ENCODE results near the gene TRRAP.

Gene TRRAP

DNA sequence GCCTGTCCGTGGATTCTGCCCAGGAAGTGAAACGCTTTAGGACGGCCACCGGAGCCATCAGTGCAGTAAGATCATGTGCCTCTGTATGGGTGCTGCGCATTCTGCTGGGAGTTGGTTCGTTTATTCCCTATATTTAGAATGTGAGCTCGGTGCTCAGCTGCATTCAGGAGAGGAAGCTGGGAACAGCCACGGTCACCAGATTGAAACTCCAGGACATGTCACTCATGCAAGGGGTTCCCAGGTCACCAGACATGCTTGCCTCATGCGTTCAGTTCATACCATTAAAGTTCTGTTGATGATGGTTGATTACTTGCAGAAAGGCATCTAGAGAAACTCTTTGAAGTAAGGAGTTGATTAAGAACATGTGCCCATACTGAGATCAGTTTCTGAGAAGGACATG lies 78.1 kb downstream of the TRRAP start:
- DNase-seq, result no peak

DNA sequence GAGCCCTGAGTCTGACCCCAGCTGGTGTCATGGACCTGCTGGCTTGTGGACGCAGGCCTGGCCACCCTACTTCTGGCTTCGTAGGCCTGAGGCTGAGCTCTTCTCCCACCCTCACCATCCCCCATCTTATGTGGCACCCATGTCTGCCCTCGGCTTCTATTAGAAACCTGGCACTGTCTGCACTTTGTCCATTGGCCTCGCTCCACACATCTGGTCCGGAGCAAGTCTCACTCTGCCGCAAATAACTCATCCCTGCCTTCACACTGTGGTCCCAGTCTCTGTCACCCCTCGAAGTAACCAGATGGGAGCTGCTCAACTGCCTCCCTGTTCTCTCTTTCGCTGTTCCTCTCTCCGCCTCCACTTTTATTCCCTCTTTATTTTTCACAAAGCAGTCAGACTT lies 78.6 kb downstream of the TRRAP start:
- DNase-seq, result no peak

DNA sequence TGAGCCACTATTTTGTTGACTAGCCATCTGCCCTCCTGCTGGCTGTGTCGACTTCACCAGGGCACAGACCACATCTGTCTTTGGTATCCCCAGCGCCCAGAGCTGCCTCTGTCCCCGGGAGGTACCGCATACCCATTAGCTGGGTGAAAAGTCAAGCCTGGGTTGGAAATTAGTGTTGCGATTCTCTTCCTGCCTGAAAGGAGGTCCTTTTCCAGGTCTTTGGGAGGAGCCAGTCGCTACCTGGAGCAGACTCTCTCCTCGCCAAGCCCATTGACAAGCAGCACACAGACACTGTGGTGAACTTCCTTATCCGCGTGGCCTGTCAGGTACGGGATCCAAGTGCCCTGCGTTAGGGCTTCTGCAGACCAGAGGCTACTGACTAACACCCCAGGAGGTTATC lies 79.4 kb downstream of the TRRAP start:
- DNase-seq, result no peak

DNA sequence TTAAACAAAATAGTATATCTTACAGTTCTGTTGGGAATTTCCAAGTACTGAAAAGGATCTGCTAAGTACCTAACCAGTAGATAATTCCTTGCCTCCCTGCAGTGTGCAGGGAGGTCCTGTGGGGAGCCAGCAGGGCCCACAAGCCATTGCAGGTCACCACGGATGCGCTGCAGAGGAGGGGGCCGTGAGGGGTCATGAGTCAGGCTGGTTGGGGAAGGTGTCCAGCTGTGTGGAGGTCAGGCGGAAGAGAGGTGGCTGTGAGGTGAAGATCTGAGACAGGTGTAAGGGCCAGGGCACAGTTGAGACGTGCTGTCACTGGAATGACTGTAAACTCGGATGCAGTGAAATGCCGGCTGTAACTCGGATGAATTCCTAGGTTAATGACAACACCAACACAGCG lies 80.6 kb downstream of the TRRAP start:
- no peak for DNase-seq

DNA sequence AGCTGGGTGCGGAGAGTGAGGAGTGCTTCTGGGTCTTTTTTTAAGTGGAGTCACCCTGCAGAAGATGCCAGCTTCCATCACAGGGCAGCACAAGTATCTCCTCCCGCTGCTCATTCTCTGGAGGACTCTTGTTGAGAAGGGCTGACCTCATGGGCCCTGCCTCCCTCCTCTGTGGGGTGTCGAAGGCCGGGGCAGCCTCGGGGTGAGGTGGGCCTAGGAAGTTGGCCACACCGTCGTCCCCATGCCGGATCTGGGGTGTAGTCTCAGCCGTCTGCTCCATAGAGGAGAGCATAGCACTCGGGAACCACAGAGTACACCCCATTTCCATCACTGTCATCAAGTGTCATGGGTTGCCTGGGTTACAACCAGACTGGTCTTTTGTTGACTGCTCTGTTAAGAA lies 85.0 kb downstream of the TRRAP start:
- no peak for DNase-seq

DNA sequence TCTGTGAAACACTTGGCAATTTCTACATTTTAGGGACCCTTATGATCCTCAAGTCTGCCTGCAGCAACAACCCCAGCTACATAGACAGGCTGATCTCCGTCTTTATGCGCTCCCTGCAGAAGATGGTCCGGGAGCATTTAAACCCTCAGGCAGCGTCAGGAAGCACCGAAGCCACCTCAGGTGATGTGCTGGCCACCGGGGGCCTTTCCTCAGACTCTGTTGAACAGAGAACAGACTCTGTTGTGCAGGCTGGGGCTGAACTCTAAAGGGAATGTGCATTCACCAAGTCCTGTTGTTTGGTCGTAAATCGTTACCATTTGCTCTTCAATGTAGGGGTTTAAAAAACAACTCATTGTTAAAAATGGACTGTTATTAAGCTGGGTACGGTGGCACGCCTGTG lies 86.3 kb downstream of the TRRAP start:
- DNase-seq, result no peak

DNA sequence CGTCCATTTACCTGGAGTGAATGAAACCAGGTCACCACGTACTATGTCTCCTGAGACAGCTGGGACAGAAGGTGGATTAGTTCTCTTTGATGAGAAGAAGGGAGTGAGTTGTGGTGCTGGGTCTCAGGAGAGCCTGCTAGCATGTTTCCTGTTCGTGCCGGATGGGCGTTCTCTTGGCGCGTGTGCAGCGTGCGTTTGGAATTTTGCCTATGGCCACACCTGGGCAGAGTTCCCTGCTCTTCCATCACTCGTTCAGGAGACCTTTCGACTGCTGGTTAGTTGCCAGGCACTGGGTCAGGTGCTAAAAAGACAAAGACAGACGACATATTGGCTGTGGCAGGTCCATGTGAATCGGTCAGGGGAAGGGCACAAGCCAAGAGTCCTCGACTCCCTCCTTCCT lies 90.3 kb downstream of the TRRAP start:
- no peak for DNase-seq

DNA sequence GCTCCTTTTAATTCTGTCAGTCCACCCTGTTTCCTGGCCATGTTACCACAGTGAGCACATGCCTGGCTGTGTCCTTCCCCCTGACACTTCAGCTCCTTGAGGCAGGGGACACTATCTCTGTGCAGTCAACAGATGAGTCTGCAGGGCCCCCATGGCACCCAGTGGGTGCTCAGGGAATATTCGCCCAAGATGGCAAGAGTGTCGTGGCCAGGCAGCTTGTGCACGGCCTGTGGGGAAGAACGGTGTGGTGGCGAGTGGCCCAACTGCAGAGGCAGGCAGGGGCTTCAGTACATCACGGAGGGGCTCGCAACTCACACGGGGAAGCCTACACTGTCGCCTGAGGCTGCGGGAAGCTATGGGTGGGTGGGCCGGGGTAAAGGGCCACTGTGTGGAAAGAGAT lies 91.1 kb downstream of the TRRAP start:
- no peak for DNase-seq

DNA sequence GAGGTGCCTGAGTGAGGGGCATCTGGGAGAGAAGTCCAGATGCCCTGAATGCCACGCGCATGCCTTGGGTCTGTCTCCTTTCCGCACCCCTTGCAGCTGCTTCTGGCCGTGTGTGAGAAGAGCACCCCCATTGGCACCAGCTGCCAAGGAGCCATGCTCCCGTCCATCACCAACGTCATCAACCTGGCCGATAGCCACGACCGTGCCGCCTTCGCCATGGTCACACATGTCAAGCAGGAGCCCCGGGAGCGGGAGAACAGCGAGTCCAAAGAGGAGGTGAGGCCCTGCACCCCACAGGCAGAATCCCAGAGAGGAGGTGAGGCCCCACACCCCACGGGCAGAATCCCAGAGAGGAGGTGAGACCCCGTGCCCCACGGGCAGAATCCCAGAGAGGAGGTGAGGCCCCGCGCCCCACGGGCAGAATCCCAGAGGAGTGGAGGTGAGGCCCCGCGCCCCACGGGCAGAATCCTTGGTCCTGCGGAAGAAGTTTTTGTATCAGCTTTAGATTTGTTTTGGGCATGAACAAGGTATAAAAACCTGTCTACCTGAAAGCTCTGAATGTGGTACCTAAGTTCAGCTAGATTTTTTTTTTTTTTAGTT lies 91.8 kb downstream of the TRRAP start:
- DNase-seq, result no peak

DNA sequence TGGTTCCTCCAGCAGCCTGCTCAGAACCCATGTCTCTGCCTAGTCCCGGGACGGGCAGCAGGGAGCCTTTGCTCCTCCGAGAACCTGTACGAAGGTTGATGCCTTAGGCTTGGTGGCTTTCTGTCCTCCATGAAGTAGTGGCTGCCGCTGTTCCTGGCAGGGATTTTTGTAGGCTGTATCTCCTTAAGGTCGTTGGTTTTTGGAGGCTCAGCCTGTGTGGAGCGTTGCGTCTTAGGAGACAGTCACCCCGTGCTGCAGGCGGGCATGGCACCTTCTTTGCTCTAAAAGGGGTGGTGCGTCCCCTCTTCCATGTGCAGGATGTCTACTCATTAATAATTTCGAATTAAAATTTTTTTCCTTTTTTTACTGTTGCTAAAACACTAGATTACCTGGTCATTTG lies 92.5 kb downstream of the TRRAP start:
- DNase-seq, result no peak

DNA sequence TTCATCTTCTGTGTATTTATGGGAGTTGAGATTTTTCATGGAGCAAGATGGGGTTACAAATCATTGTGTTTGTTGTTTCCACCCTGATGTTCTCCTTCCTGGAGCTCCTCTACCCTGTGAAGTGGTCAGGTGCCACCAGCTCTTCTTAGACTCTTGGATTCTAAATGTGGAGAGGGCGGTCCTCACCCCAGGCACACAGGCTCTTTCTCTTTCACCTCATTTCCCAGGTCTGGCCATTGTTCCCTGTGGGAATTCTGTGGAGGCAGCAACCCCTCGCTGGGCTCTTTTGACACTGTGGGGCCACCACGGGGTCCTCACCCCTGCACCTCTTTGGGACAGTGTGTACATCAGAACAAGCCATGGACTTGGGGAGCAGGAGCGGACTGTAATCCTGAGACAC lies 95.9 kb downstream of the TRRAP start:
- DNase-seq, result no peak

DNA sequence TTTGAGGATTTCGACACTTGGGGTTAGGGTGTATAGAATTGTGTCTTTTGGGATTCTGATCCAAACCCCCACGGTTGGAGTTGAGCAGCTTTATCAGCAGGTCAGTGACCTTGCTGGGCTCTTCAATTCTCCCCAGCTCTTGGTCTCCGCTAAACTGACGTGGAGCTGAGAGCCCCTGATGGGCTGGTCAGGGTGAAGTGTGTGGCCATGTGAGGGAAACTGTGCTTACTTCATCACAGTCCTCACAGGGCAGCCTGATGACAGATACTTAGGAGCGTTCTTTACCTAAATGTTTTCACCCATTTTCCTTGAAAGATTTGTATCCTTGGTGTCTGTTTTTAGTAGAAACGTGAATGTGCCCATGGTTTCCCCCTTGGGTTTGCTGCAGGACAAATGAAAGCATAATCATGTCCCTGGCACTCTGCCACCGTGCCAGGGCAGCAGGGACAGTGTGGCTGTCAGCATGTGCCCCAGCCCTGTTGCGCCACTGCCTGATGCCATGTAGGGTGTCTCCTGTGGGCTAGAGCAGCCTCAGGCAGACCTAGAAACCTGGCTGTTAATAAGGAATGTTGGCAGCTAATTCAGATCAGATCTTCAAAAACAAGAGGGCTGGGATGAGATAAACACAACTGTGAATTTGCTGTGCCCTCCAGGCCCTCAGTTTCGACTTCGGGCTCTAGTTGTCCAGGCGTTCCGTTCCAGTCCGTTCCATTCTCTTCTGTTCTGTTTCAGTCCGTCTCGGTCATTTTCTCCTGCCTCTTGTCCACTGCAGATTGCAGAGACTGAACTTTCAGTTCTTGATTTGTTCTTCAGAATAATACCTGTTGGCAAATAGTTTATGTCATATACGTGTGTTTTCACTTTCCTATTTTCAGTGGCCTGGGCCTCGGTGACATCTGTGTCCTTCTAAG lies 96.8 kb downstream of the TRRAP start:
- DNase-seq, result no peak

DNA sequence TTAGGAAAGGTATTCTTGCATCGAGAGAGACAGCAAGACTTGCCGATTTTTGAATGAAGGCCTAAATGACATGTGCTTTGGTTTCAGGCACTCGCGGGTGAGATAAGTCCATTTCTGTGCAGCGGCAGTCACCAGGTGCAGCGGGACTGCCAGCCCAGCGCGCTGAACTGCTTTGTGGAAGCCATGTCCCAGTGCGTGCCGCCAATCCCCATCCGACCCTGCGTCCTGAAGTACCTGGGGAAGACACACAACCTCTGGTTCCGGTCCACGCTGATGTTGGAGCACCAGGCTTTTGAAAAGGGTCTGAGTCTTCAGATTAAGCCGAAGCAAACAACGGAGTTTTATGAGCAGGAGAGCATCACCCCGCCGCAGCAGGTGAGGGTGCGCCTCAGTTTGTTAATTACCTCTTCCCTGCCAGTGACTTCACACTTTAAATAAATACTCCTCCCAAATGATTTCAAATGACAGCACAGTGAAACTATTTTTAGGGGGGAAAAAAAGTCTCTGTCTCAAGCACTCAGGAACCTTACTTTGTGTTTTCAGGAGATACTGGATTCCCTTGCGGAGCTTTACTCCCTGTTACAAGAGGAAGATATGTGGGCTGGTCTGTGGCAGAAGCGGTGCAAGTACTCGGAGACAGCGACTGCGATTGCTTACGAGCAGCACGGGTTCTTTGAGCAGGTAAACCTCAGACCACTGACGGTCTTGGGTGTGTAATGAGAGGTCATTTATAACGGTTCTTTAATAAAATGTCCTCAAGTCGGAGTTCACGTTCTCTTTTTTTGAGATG lies 98.3 kb downstream of the TRRAP start:
- DNase-seq, result no peak

DNA sequence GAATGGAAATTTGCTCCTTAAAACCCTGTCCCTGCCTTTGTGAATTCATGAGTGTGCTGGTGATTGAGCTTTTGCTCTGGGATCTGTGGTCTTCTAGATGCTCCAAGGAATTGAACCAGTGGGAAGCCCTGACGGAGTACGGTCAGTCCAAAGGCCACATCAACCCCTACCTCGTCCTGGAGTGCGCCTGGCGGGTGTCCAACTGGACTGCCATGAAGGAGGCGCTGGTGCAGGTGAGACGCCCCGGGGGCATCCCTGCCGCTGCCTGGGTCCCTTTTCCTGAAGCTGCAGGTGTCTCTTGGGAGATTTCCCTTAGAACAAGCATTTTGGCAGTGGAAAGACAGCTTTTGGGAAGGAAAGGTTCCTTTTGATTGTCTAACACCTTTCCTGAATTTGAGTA lies 100.3 kb downstream of the TRRAP start:
- DNase-seq, result no peak

DNA sequence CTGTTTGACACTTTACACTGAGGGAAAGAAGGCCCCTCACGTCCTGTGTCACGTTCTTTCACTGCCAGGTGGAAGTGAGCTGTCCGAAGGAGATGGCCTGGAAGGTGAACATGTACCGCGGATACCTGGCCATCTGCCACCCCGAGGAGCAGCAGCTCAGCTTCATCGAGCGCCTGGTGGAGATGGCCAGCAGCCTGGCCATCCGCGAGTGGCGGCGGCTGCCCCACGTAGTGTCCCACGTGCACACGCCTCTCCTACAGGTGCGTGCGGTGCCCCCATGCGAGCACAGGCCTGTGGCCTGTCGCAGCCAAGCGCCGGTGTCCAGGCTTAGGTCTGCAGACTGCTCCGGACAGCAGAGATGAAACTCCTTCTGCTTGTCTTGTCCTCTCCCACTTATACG lies 103.4 kb downstream of the TRRAP start:
- no peak for DNase-seq

DNA sequence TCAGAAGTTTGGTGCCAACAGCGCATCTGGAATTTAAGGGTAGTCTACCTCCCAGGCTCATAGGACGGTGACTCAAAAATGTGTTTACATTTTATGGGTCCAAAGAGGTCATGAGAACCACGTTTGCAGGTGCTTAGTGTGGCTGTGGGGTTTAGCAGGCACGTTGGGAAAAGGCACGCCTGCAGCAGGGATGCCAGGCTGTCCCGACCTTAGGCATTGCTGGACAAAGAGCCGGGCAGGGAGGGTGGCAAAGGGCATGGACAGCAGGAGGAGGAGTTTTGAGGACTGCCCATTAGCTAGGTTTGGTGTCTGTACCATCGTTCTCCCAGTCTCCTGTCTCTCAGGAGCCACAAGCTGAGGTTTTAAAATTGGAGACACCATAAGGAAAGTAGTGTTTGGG lies 104.4 kb downstream of the TRRAP start:
- no peak for DNase-seq

DNA sequence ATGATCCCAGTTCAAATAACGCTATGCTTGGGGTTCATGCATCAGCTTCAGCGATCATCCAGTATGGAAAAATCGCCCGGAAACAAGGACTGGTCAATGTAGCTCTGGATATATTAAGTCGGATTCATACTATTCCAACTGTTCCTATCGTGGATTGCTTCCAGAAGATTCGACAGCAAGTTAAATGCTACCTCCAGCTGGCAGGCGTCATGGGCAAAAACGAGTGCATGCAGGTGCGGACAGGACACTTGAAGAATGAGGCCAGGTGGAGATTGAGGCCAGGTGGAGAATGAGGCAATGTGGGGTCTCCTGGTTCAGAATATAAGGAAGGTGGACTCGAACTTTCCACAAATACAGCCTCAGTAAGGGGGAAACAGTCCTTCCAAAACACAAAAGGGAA lies 105.8 kb downstream of the TRRAP start:
- DNase-seq, result no peak

DNA sequence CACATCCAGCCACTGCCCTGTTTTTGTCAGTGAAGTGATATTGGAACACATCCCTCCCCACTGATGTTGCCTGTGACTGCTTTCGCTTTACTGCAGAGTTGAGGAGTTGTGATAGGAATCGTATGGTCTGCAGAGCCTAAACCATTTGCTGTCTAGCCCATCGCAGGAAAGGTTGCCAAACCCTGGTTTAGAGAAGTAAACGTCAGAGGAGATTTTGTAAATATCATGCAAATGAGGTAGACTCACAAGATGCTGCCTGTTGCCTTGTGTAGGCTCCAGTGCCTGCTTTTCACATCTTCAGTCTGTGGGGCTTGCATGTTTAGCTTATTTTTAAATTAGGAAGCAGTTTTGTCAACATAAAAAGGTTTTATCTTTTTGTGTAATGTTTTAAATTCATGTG lies 107.1 kb downstream of the TRRAP start:
- no peak for DNase-seq

DNA sequence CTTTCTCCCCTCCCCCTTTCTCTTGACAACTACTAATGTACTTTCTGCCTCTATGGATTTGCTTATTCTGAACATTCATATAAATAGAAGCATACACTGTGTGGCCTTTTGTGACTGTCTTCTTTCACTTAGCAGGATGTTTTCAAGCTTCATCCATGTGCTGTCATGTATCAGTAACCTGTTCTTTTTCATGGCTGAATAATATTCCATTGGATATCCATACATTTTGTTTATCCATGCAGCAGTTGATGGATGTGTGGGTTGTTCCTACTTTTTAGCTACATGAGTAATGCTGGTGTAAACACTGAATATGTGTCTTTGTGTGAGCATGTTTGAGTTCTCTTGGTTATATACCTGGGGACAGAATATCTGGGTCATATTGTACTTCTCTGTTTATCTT lies 107.6 kb downstream of the TRRAP start:
- no peak for DNase-seq

DNA sequence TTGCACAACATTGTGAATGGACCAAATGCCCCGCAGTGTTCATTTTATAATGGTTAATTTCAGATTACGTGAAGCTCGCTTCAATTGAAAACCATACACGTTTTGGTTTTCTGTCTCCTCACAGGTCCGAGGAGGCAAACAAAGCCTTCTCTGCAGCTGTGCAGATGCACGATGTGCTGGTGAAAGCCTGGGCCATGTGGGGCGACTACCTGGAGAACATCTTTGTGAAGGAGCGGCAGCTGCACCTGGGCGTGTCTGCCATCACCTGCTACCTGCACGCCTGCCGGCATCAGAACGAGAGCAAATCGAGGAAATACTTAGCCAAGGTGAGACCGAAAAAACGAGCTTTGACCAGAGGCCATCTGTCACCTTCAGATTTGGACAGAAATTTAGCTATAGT lies 110.3 kb downstream of the TRRAP start:
- DNase-seq, result no peak

DNA sequence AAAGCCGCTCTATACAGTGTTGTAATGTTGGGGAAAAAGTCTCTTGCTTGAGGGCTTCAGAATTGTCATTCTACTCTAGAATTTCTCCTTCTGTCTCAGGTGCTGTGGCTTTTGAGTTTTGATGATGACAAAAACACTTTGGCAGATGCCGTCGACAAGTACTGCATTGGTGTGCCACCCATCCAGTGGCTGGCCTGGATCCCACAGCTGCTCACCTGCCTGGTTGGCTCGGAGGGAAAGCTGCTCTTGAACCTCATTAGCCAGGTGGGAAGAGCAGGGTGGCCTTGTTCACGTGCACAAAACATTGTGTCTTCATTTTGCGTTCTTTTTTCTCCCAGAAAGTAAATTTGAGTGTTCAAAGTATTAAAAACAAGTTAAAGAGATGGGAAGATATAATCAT lies 112.0 kb downstream of the TRRAP start:
- no peak for DNase-seq

DNA sequence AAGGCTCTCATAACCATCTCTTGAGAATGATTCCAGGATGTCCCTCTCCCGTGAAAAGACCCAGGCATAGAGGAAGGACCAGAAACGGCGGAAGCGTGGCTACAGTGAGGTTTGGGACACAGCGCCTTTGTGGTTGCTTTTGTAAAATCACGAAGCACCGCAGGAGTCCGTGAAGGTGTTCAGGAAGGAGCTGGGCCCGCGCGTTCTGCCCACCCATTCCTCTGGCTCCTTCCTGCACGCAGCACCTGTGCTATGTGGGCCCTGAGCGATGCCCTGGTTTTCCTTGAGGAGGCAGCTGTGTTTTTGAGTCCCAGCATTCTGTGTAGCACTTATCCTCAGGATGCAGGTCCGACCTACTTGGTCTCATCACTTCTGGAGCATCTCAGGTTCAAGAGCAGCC lies 112.8 kb downstream of the TRRAP start:
- no peak for DNase-seq

DNA sequence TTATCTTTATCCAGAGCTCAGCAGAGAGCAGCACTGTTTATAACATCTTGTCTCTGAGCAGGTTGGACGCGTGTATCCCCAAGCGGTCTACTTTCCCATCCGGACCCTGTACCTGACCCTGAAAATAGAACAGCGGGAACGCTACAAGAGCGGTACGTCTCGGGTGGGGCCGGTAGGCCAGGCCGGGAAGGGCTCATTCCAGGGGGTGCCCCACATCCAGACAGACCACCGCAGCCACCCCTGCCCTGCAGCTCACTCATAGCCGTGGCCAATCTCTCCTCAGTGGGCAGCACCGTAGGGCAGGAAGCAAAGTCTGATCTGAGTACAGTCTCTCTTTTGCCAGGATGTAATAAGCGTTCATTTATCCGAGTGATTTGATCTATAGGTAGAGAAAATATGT lies 113.7 kb downstream of the TRRAP start:
- no peak for DNase-seq

Measured in HCEC 1CT (cell line).